ENCODE data around the gene VSIG1. TPM values are rescaled to one million over a fixed set of nuclear protein-coding genes. Genes with fewer than 3 reads are reported as not detected.

Gene VSIG1
- total RNA-seq, 4 donors from 2014 or later: 0.19 to 0.35 TPM; not detected in 2

GRCh38 chrX:108127152-108127551 is 82.3 kb downstream of the VSIG1 start:
- Histone ChIP-seq H3K27me3 (no peaks in the 10 kb centered on the region), H3K9me3 (no peaks in the 10 kb centered on the region), H3K27ac (no peak overlapping the region), H3K4me1 (peaks cover 0 to 11% (median 4%) of the 10 kb centered on the region in 3 donors), H3K36me3 (peaks cover 0 to 18% (median 0%) of the 10 kb centered on the region in 3 donors), H3K4me3 (no peak overlapping the region)
- intact Hi-C loops (cut with DNase I): no loop called here
- WGBS, 2 donors: 70 to 92% methylated on average over 4 of the region's 4 CpGs
- no peak for DNase-seq
- TF ChIP-seq POLR2A (IDR thresholded peaks at IDR 0.05) (no peak), CTCF (IDR thresholded peaks at IDR 0.05) (no peak)

Other genes starting within 250 kb of the VSIG1 start
- 10 to 100 TPM; 14.4 to 24.4 (median 17.7) TPM for gene MID2, start 219.2 kb upstream of the VSIG1 start, total RNA-seq
- gene TEX13B, start 62.7 kb upstream of the VSIG1 start, total RNA-seq: not detected
- gene PSMD10, start 46.5 kb downstream of the VSIG1 start, total RNA-seq: 10 to 100 TPM; 37.1 to 50.4 (median 41.9) TPM
- gene ATG4A, start 46.7 kb downstream of the VSIG1 start, total RNA-seq: 10 to 100 TPM in 2 of 4 donors, 1 to 10 TPM in 2; 5.9 to 18.0 (median 11.8) TPM